HuH-7 (cell line): ENCODE results near the gene C5orf58.
"Not testable (repeated sequence)": the region's sequence is repeated elsewhere in the genome, so short reads cannot be mapped to it uniquely, and the experiment has no call there.

Experiments
- DNase-seq: peaks from one replicate; pipeline ENCODE4 v3.0.0; 2011; ENCODE audit warnings: low spot score

The C5orf58 gene

DNA sequence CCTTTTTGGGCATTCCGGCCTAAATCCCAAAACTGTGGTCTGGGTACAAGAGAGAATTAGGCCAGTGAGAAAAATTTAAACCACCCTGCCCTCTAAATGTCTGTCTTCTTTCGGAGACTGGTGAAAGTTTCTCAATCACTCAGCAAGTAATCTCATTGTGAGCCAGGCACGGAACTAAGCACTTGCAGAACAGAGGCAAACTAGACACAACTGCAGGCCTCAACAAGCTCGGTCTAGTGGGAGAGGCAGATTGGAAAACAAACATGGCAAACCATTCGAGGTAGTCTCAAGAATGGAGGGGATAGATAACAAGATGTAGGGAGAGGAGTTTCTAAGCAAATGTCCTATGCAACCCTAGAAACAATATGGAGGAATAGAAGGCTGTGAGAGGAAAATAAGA, 8.9 kb upstream of the C5orf58 start:
- DNase-seq: no peak

DNA sequence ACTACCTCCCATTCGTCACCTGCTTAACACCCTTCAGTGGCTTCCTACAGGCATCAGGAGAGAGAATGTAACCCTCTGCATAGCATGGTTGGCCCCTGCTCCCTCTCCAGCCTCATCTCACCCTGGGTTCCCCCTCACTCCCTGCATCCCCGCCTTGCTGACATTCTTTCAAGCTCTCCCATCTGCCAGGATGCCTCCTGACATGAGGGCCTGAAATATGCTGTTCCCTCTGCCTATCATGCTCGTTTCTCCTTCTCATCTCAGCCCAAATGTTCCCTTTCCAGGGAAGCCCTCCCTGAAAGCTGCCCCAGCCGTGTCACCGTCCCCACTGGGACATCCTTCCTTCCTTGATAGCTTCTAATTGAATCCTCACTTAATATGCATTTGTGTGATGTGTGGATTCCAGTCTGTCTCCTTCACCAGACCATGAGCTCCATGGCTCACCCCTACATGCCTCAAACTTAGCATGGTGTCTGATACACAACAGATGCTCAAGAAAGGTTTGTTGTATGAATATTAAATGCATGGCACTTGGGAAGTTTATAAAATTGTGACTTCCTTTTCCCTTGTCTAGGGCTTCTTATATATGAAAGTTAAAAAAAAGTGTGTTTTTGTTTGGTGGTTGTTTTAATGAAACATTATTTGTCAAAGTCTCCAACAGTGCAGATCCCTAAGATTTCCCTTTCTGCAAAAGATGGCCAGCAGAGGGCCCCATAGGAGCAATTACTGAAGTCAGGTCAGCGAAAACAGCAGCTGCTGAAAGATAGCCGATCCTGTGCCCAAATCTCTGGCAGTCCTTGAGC, 7.3 kb upstream of the C5orf58 start:
- DNase-seq: peak; percentile 44

DNA sequence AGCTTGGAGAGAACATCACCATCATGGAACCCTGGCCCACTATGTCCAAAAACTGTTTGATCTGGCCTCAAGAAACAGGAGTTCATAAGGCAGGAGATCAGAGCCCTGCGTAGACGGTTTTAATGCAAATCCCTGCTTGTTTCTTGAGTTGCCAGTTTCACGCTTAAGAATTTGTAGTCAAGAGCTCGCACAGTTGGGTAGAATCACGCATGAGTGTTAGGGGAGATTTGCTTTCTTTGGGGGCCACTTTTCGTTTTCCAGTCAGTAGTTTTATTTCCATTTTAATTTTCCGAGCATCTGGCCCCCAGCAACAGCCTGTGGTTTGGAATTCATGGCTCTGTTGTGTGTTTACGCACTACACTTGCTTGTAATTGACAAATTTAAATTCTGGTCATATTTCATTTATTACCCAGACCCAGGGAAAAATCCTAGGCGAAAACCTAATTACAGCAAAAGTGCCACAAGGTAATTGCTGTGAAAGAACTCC, 6.6 kb upstream of the C5orf58 start:
- DNase-seq: no peak

DNA sequence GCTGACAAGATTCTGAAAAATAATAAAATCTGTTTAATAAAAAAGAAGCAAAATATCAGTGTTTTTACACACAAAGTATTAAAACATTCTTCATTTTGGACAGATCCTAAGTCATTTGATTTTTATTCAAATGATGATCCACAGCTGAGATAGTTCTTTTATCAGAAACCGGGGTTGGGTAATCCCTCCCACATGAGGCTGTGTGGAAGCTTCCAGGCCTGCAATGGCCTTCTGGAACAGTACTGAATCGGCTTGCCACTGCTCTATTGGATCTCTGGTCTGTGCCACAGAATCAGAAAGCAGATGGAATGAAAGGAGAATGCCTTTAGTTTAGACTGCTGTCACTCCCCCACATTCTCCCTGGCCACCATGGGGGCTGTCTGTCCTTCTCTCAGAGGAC, 6.1 kb upstream of the C5orf58 start:
- no peak for DNase-seq

DNA sequence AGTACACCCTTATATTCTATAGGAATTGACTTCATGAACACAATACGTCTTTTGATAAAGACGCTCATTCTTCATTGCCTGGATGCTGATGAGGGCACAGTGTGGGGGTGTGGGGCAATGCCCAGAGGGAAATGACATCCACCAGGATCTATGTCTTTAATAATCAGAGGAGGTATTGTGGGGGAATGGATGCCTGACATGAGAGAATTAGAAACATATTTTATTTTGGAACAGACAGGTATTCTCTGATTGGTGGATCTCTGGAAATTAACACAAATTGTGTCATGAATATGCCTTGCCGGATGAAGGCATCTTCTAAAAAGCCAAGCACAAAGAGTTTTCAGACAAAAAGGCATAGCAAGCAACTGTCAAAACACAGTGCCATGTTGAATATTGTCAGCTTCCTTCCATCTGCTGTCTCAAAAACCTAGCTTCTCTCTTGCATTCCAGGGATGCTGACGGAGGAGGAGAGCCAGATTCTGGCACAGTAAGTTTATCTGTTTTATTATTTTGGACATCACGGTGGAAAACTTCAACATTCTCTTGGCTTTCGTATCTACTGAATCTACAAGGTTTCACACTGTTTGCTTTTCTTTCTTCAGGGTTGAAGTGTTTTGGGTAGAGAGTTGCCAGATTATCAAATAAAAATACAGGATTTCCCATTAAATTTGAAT, 3.9 kb upstream of the C5orf58 start:
- no peak for DNase-seq

DNA sequence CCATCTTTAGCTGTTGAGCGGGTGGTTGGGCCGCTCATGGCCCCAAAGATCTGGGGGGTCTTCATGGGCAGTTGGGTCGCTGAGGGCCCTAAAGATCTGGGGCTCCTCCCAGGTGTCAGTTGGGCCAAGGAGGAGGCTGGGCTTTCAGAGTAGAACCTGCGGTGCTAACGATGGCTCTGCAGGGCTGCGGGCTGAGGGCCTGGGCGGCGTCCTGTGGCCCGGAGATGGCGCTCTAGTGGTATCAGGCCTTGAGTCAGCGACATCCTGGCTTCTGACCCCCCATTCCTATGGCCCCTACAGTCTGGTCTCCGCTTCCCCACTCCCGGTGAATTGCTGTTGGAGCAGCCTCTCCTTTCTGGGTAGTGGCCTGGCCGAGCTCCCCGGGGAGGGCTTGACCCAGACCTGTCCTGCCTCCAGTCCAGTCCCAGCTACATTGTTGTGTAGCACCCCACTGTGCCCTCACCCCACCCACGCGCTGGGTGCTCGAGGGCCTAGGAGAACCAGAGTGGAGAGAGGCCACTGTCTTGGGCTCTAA, 640 bp downstream of the C5orf58 start:
- DNase-seq: no peak

DNA sequence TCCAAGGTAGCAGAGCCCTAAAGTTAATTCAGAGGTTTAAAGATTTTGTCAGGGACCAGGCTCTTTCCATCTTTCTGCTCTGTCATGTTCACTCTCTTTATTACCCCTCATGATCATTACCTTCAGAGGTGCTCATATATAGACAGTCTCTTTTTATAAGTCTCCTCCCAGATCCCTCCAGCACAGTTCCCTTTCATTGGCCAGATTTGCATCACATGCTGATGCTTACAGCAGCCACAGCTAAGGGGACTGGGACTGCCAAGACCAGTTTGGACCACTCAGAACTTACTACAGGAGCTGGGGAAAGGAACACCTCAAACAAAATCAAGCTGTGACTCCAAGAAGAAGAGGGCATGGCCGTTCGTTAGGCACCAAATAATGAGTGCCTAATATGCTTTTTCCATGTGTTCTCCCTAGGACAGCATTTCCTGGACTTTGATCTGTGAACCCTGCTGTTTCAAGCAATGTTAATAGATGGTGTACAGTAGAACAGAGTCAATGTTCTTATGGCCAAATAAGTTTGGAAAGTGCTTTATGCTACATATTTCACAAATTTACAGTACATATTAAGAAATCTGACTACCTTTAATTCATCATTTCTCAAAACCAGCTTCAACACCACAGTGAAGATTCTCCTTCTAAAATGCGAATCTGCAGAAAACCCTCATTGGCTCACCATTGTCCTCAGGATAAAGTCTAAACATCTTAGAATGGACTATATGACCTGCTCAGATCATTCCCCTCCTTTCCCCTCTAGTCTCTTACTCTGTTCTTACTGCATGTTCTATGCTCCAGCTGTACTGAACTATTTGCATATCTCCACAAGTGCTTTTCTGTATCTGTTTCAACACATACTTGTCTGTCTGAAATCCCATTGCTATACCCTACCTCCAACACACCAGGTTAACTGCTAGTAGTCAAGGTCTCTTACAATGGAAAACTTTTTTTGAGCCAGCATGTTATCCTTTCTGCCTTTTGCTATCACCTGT, 3.4 kb downstream of the C5orf58 start:
- no peak for DNase-seq

DNA sequence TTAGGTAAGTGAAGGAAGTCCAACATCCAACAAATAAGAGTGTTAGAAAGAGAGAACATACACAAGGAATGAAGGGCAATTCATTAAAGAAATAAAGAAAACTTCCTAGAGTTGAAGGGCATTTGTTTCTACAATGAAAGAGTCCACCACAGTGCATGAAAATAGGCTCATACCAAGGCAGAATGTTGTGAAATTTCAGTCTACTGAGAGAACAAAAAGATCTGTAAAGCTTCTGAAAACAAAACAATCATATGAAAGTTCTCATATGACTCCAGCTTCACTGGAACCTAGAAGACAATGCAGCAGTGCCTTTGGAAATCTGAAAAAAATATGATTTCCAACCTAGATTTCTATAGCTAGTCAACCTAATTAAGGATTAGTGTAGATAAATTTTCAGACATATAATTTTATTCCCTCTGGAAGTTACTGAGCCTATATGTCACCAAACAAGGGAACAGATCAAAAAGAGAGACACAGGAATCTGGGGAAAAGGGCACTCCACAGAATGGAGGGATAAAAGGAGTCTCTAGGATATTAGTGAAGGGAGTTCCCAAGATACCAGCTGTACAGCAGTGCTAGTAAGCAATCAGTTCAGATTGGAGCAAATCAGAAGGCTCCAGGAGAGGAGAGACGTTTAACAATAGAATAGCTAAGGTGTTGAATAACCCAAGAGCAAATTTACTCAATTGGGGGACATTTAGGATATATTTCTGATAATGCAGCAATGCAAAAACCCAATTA, 5.8 kb downstream of the C5orf58 start:
- no peak for DNase-seq

DNA sequence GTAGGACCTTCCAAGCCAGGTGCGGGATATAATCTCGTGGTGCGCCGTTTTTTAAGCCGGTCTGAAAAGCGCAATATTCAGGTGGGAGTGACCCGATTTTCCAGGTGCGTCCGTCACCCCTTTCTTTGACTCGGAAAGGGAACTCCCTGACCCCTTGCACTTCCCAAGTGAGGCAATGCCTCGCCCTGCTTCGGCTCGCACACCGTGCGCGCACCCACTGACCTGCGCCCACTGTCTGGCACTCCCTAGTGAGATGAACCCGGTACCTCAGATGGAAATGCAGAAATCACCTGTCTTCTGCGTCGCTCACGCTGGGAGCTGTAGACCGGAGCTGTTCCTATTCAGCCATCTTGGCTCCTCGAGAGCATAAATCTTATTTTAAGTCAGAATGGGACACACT, 12.7 kb downstream of the C5orf58 start:
- not testable (repeated sequence) for DNase-seq

DNA sequence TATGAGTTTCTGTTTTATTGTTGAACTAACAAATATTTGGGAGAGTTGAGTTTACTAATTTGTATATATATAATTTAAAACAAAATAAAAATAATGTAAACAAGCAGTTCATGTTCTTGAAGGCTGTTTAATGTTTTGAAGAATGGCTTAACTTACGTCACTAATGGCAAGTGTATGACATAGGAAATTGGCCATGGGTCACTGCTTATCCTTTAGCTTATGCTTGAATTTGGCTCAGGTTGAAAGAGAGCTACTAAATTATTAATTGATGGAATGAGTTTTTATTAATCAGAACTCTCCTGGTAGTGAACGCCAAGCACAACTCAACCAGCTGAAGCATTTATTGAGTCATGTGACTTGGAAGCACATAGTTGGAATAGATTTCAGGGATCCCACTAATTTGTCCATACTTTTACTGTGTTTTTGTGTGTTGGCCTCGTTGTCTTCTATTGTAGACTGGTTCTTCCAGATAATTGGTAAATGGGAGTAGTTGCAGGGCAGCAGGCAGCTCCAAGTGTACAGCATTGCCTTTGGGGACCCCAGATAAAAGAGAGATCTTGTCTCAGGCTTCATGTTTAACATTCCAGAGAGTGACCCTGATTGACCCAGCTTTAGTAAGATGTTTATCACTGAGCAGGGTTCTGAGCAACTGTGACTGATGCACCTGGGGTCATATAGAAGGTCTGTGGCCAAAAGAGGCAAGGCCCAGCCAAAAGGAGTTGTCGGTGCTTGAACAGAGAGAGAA, 13.5 kb downstream of the C5orf58 start:
- DNase-seq: no peak

DNA sequence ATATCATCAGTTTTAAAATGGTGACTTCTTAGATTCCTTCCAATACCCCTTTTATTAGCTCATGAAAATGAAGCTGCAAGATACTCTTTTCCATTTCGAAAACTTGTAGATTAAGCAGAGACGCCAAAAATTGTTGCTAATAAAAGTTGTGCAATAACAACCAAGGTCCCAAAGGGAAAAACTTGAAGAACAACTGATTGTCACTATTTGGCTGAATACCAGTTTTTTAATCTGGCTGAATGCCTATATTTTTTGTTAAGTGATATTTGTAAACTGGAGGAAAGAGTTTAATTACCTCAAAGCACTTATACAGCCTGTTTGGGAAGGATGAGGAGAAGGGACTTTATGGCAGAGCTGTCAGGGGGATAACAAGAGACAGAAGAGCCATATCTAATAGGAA, 14.6 kb downstream of the C5orf58 start:
- no peak for DNase-seq

DNA sequence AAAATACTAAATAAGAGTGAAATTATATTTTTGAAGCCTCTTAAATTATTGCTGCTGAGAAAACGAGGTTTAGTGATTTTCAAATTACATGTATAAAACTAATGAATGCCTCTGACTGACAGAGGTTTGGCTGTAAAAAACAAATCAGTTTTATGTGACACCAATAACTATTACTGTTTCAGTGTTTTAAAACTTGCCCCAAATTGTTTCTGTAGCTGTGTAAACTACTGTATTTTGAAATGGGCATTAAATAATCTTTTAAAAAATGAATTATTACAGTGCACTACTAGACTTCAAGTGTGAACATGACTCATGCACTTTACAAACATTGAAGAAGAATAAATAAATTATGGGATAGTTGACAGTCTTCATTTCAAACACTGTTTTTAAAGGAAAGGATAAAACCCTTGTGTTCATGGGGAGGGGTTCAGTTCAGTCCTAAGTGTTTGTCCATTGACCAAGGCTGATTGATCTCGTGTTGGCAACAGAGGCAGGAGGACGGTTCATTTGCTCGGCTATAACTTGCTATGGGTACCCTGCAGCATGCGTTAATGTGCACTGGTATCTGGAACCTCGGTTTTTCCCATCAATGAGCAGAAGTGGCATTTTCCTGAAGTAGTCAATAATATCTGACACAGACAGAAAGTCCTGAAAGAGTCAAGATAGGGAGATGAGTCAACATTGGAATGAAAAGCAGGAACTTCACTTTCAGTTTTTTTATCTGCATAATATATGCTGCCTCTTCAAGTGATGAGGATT, 15.6 kb downstream of the C5orf58 start:
- DNase-seq: no peak

DNA sequence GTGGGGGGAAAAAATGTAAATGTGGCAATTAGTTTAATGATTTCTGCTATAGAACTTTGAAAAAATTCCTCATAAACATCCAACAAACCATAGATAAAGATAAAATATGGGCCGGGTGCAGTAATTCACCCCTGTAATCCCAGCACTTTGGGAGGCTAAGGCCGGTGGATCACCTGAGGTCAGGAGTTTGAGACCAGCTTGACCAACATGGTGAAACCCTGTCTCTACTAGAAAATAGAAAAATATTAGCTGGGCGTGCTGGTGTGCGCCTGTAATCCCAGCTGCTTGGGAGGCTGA, 16.1 kb downstream of the C5orf58 start:
- not testable (repeated sequence) for DNase-seq

DNA sequence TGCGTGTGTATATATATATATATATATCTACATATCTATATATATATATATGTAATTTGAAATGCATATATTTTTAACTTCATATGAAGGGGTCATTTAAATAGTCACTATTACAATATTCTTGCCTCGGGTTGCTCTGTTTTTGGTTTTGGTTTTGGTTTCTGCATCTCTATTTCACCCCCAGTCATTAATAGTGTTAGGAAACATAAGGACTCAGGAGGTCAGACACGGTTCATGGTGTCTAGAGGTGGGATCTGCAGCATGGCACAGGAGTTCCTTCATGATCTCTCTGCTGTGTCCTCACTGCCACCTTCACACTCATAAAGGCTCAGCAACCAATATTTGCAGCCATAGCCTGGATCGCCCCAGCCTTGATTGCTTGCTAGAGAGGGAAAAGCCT, 16.6 kb downstream of the C5orf58 start:
- no peak for DNase-seq

DNA sequence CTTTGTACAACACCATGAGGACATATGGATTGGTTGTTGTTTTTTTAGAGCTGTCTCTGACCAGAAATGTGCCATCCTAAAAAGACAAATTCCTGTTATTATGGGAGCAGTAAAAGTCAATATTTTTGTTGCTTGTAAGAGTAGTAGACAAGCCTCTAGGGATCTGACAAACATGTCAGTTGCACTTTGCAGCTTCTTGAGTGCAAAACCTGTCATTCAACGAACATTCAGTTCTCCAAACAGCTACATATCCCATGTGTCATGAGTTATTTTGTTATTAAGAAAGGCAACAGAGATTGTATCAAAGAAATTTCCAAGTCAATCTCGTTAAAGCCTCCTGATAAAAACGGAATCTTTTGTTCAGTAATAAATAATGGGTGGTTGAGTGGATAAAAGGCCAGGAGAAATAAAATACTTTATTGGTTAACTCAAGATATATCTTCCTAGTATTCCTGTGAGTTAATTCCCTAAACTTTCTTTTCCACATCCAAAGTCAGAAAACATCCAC, 18.1 kb downstream of the C5orf58 start:
- no peak for DNase-seq

DNA sequence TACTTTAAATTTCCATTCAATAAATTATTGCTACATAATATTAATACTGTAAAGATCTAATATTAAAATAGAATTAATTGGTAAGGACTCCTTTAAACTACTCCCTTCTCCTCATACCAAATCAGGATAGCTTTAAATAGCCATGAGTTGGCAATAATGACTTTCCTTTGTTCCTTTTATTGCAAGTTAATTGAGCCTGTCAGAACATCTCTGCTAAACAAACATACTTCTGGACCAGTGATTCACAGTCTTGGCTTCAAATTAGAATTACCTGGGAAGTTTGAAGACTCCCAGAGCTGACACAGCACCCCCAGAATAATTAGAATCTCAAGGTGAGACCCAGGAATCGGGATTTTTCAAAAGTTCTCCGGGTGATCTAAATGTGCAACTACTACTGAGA, 18.7 kb downstream of the C5orf58 start:
- no peak for DNase-seq

DNA sequence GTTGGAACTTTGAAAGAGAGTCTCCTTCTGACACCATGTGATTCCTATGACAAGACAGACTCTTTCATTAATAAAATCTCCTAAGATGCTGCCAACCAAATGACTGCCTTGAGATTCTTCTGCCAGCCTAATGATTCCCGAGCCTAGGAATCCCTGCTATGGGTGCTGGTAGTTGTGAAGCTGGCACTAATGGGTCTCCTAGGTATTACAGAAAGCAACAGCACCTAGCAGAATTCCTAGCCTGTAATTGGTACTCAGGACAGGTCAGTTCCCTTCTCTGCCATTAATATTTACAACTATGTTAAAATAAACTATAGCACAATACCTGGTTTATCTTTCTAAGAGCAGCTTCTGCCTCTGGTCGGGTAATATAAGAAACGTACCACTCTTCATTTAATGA, 19.3 kb downstream of the C5orf58 start:
- no peak for DNase-seq

DNA sequence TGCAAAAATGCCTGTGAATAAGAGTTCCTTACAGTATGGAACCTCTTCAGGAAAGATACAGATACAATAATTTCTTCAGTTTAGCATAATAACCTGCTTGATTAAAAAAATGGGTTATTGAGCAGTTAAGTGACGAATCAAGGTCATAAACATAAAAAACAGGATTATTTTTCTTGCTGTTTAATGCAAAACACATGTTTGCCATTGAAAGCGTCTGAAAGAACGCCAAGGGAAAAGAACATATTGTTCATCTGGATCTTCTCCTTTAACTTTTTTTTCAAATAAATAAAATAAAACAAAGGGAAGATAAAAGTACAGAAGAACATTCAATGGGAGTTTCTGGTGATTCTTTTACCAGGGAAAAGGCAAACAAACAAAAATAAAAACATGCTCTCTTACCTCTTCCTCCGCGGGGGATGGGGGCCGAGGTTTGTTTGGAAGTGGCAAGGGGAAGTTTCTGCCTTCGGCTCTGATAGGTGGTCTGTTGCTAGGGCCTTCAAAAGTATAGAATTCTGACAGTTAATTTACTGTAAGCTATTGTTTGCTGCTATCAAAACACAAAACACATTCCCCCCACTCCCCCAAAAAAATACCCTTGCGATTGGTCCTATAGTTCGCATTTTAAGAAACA, 20.1 kb downstream of the C5orf58 start:
- no peak for DNase-seq

DNA sequence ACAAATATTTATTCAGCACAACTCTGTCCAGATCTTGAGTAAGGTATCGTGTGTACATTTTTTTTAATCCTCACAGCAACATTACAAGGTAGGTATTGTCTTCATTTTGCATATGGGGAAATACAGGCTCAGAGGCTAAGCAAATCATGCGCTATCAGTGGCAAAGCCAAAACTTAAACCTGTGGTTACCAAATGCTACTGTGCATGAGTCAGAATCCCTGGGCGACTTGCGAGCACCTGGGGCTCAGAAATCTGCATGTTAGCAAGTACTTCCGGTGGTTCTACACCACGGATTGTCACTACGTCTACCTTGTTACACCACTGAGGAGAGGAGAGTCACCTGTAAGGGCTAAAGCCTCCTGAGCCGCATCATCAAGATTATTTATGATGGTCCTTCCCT, 21.3 kb downstream of the C5orf58 start:
- no peak for DNase-seq
